GM21423 (cell line): Measurements from ENCODE around the gene SGCA.

Source experiments
- ATAC-seq: cut with Tn5 transposase; IDR thresholded peaks from one replicate; pipeline ENCODE4 v1.9.1; 2021; ENCODE audit warnings: mild to moderate bottlenecking, moderate library complexity; ENCODE audit not compliant: unreplicated experiment

Gene SGCA

DNA sequence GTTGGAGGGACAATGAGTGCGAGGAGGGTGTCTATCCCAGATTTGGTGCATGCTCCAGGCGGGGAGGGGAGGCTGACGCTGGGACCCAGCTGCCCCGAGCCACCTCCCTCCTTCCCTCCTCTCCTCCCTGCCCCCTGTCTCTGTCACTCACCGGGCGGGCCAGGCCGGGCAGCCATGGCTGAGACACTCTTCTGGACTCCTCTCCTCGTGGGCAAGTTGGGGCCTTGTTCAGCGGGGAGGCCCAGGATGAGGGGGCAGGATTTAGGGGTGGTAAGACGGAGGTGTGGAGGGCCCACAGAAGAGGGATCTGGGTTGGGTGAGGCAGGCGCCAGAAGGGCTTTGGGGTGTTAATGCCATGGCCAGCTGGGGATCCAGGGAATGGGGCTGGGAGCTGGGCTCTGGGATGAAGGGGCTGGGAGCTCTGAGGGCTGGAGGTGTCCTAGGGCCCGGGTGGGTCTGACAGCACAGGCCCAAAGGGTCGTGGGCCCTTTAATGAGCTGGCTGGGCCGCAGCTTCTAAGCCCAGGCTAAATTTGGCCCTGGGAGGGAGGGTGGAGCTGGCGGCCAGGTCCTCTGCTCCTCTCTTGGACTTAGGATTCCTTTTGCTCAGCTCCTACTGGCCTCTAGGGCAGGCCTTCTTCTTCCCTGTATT lies at the start of gene SGCA:
Gene SGCA (plus strand): TSS at position 139 of the 651 bp plus-strand sequence. CDS start 36 bp downstream, at position 175.
- ATAC-seq: no peak

- no peak for ATAC-seq
These were observed 48.4 kb upstream of the SGCA start for GRCh38 chr17:50117202-50118051.

DNA sequence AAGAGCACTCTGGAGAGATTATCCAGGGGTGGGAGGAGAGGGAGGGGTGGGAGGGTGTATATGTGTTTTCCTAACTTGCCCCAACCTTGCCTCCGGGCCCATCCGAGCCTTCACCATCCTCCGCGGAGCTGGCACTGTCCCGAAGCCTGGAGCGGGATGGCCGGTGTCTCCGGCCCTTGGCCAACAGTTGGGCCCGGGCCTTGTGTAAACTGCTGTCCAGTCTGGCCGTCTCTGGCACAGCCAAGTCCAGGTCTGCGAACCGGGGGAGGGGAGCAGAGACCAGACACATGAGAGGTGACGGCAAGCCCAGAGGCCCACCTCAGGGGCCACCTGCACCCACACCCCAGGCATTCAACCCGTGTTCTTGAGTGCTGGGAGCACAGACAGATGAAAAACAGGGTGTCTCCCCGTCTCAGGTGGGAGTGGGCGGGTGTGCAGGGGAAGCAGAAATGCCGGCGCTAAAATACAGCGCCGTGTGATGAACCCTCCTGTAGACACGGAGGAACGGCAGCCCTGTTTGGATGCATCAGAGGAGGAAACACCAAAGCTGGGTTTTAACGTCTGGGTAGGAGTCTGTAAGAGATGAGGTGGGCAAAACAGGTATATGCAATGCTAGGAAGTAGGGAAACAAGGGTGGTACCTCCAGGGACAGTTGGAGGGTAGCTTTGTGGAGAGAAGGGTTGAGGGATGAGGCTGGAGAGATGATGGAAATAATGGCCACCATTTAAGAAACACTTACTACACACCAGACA lies 47.6 kb upstream of the SGCA start:
- no peak for ATAC-seq

- no peak for ATAC-seq
These were observed 47.0 kb upstream of the SGCA start for GRCh38 chr17:50118828-50119218.

- ATAC-seq: no peak
These were observed 45.1 kb upstream of the SGCA start for GRCh38 chr17:50120475-50121253.

DNA sequence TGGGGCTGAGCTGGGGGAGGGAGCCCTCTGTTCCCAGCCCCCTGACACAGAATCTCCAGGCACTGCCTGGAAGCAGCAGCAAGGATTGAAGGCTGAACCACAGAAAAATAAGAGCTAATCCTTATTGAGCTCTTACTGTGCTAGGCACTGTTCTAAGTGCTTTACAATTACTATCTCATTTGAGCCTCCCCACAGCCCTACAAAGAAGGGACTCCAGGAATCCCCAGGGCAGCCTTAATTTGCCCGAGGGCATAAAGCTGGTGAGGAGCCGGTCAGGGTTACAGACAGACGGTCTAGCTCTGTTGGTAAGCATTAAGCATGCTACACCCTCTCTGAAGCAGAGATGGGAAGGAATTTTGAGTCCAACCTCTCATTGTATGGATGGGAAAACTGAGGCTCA lies 42.9 kb upstream of the SGCA start:
- no peak for ATAC-seq

DNA sequence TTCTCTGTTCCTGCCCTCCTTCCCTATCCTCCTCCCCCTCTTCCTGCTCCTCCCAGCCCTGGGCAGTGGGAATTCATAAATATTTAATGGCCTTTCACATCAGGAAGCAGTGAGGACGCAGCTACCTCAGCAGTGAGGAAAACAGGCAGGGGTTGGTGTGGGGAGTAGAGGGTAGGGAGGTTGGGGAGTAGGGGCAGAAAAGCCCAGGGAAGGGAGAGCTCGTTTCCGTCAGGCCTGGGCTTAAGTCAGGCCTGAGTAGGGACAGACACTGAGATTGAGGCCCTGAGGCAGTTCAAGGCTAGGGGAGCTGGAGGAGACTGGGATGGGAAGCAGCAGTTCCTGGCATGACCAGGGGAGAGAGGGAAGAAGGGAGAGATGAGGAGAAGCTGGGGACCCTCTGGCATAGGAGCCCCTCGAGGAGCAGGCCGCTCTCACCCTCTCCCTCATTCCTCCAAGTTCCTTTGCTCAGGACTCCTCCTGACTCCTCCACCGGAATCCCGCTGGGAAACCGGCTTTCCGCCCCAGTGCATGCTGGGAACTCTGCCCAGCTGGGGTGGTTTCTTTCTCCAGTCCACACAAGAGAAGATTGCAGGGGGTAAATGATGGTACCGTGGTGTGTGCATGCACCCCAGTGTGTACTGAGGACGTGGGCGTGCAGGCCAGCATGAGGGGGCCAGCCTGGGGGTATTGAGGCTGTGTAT lies 42.0 kb upstream of the SGCA start:
- no peak for ATAC-seq

DNA sequence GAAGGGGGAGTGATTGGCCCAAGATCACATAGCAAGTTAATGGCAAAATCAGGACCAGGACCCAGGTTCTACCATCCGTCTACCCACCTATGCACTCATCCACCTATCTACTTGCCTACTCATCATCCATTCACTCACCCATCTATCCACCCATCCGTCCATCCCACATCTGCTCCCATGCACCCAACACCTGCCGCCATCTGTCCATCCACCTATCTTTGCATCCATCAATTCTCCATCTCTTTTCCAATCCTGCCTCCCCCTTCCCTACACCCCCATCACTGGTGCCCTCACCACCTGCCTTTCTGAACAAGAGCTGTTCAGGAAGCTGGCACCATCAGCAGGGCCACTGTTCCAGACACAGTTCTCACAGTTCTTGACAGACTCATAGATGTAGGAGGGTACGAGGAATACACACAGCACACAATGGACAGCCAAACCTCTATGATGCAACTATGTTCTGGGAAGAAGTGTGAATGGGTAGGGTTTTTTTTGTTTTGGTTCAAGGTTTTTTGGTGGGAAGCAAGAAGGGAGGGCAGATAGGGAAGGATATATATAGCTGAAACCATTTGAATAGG lies 40.3 kb upstream of the SGCA start:
- no peak for ATAC-seq

GRCh38 chr17:50127697-50128361 lies 38.0 kb upstream of the SGCA start:
- no peak for ATAC-seq

DNA sequence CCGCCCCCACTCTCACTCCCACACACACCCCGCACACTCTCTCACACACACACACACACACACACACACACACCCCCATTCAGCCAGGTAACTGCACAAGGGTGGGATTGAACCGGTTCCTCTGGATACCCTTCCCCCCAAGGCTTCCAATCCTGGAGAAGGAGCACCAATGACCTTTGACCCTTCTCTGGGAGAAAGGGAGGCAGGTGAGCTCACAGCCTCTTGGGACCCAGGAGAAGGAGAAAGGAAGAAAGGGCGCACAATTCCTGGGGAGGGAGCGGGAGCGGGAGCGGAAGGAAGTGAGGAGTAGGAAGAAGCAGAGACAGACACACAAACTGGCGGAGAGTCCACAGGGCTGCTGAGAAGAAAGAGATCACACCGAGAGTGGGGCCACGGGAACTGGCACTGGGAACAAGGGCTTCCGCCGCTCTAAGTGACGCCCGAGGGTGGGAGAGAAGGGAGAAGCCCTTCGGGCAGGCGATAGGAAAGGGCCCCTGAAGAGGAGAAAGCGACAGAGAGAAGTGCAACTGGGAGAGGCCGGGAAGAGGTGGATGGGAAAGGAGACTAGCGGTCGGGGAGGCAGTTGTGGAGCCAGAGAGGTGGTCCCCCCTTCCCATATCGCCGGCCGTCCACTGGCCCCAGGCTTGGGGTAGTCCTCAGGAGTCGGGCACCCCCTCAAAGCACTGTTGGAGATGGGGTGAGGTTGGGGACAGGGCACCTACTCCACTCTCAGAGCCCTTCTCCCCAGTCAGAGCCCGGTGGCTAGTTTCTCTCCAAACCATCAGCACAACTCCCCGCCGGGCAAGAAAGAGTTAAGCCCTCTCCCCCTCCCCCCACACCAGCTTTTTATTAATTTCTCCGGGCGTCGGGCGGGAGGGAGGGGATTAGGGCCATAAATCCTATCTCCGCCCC lies 37.1 kb upstream of the SGCA start:
- ATAC-seq: no peak

DNA sequence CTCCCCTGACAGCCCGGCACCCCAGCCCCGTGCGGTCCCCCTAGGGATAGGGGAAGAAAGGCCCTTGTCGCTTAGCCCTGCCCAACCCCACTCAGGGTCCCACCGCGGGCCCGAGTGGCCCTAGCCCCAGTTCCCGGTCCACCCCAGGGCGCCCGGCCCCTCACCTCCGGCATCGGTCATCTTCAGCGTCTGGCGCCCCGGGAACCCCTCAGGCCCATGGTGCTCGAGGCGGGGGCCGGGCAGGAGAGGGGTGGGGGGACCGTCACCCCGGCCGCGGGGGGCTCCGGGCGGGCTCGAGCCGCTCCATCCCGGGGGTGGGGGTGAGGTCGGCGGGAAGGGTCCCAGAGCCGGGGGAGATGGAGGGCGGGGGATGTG lies 36.5 kb upstream of the SGCA start:
- ATAC-seq: no peak

GRCh38 chr17:50129728-50130558 lies 35.9 kb upstream of the SGCA start, which contains the start of gene SAMD14:
SAMD14 (minus strand) TSS chr17:50130160; CDS start chr17:50124959, 5,201 bp downstream.
- no peak for ATAC-seq

GRCh38 chr17:50130559-50131305 lies 35.1 kb upstream of the SGCA start:
- no peak for ATAC-seq

DNA sequence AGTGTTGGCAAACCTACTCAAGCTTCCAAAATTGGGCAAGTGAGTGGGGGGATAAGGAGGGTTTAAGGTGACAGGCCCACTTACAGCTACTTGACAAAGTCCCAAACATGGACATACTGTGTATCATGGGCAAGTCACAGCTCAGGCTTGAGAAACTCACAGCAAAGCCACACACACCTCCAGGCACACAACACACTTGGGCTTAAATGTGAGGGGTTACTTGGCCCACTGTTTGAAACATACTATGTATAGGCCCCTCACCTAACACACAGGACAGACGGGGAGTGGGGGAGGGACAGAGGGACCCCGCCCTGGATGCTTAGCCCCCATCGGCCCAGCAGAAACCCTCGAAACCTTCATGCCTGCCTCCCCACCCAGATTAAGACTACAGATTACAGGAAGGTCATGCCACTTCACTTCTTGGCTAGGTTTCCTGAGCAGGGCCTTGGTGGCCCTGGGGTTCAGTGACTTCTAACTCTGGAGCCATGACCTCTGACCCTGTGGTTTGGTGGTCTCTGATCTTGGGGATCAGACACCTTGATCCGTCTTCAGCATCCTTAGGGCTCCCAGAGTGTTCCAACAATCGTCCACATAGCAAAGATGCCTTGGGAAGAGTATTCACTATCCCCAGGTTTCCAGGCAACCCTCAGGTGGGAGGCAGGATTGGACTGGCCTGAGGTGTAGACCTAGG lies 33.6 kb upstream of the SGCA start:
- no peak for ATAC-seq

DNA sequence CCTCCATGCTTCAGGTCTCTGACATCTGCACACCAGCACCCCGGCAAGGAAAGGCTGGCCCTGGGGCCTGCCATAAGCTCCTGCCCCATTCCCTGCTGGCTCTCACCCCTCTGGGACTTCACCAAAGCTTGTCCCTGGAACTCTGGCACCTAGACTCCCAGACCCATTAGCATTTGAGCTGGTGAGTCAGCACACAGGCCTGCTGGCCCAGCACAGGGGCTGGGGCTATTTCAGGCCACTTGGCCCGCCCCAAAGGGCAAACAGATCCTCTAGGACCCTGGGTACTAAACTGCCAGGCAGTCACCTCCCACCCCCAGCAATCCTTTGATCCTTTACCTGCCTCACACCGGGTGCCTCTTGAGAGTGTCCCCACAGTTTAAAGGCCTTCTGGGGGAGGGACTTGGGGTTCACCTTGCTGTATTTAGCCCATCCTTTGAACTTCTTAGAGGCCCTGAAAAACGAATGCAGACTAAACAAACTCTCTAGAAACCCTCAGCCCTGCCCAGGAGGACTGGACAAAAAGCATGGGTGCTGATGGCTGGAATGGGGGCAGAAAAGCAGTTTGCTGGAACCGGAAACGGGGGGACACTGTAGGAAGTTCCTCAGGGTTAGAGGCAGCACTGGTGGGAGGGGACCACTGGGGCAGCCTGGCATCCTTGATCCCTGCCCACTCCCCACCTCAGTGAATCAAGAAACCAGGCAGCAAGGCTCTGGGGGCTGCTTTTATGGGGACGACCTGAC lies 32.6 kb upstream of the SGCA start:
- no peak for ATAC-seq

- no peak for ATAC-seq
These were observed 32.1 kb upstream of the SGCA start for GRCh38 chr17:50133769-50134099.
